ENCODE results near the gene PCNT. TPM values are rescaled to one million over a fixed set of nuclear protein-coding genes. Genes with fewer than 3 reads are reported as not detected.

The PCNT gene
- total RNA-seq, 1 experiment from 2014 or later, result 39.6 TPM

- peak overlapping the region in 2 of 3 experiments; percentile 36 to 86; a peak in 2 of 7 replicates for H3K27ac Mint-ChIP-seq
- Histone ChIP-seq H3K27ac (ENCODE audit: insufficient read length, low read depth, low read length) (no peak overlapping the region), H2BK12ac (ENCODE audit: insufficient read length, low read depth, low read length) (no peak overlapping the region), H3K56ac (ENCODE audit: insufficient read length, low read depth, low read length) (no peak overlapping the region), H3K4me2 (ENCODE audit: insufficient read depth, insufficient read length, low read length) (no peak overlapping the region), H4K20me1 (ENCODE audit: control insufficient read depth, insufficient read depth, insufficient read length) (no peaks in the 10 kb centered on the region), H3K4me1 (ENCODE audit: insufficient read depth, low read length) (no peaks in the 10 kb centered on the region), H4K8ac (replicated peaks; ENCODE audit: insufficient read length, low read depth, low read length) (no peak overlapping the region), H3K18ac (ENCODE audit: insufficient read length, low read depth, low read length) (no peak overlapping the region), H2BK5ac (ENCODE audit: insufficient read length, low read length) (no peak overlapping the region), H3T11ph (ENCODE audit: low read length) (no peak overlapping the region), H3K23me2 (ENCODE audit: insufficient read length, low read depth, low read length, poor library complexity, severe bottlenecking) (no peaks in the 10 kb centered on the region), H3K79me2 (ENCODE audit: insufficient read depth, low read length) (no peaks in the 10 kb centered on the region; the same call in 1 of the 2 replicates), H3K9ac (ENCODE audit: extremely low read depth, insufficient read length, low read length) (no peak overlapping the region), H3K23ac (ENCODE audit: insufficient read length, low read depth, low read length) (no peak overlapping the region), H4K5ac (ENCODE audit: insufficient read length, low read depth, low read length) (no peak overlapping the region), H3K4ac (ENCODE audit: low read depth, low read length) (no peak overlapping the region), H3K14ac (ENCODE audit: insufficient read depth, low read length) (no peak overlapping the region), H4K91ac (ENCODE audit: insufficient read length, low read depth, low read length) (no peak overlapping the region), H2BK120ac (ENCODE audit: low read depth, low read length, poor library complexity, severe bottlenecking) (no peak overlapping the region), H3K27me3 (ENCODE audit: insufficient read depth, low read length) (no peaks in the 10 kb centered on the region), H2AK5ac (ENCODE audit: insufficient read length, low read length) (no peak overlapping the region), H3K9me3 (ENCODE audit: control insufficient read depth, low read depth, low read length) (no peaks in the 10 kb centered on the region), H2BK20ac (ENCODE audit: low read depth, low read length, poor library complexity, severe bottlenecking) (no peak overlapping the region), H2AFZ (ENCODE audit: low read length) (no peak overlapping the region), H3K79me1 (ENCODE audit: insufficient read depth, low read depth, low read length, poor library complexity, severe bottlenecking) (no peaks in the 10 kb centered on the region), H2BK15ac (ENCODE audit: low read depth, low read length) (no peak overlapping the region)
- H3K4me1 Mint-ChIP-seq, result no peaks in the 10 kb centered on the region
- H3K36me3 Mint-ChIP-seq (ENCODE audit: insufficient read depth in 1 of 3, low read depth in 3 of 3), result peaks cover 43 to 69% (median 62%) of the 10 kb centered on the region in 3 experiments
- no CpG with 5 or more reads among the region's 19 CpGs for WGBS (ENCODE audit: extremely low coverage, insufficient read length, low lambda C conversion rate)
- no peak for DNase-seq
- peaks cover 0 to 7% of the 10 kb centered on the region in 2 experiments; a peak in 1 of 5 replicates for H3K9me3 Mint-ChIP-seq
- H3K4me3 Mint-ChIP-seq, result no peak overlapping the region
- no peak for TF ChIP-seq CTCF (conservative IDR thresholded peaks at IDR 0.05)
- H3K27me3 Mint-ChIP-seq (ENCODE audit: low read depth), result no peaks in the 10 kb centered on the region
Measured at GRCh38 chr21:46366561-46366960, 42.6 kb downstream of the PCNT start.

Measured in H9 (cell line).